ENCODE measurements around the gene PNLIPRP2.

DNA sequence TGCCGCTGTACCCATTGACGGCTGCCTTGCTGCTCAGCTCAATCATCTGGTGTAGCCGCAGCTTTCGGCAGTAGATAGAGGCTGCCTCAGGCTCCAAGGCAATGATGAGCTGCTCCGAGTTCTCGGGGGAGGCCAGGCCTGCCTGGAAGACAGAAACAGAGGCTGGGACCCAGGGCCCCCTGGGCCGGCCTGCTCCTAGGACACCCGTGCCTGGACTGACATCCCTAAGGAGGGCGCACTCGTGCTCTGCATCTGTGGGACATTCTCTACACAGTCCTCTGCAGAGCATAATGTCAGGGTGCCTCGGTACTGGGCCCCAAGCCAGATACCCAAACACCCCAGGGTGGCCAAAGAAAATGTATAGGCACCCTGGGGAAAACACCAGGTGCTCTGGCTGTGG lies 63.1 kb downstream of the PNLIPRP2 start:
- TF ChIP-seq, protein P1, sequence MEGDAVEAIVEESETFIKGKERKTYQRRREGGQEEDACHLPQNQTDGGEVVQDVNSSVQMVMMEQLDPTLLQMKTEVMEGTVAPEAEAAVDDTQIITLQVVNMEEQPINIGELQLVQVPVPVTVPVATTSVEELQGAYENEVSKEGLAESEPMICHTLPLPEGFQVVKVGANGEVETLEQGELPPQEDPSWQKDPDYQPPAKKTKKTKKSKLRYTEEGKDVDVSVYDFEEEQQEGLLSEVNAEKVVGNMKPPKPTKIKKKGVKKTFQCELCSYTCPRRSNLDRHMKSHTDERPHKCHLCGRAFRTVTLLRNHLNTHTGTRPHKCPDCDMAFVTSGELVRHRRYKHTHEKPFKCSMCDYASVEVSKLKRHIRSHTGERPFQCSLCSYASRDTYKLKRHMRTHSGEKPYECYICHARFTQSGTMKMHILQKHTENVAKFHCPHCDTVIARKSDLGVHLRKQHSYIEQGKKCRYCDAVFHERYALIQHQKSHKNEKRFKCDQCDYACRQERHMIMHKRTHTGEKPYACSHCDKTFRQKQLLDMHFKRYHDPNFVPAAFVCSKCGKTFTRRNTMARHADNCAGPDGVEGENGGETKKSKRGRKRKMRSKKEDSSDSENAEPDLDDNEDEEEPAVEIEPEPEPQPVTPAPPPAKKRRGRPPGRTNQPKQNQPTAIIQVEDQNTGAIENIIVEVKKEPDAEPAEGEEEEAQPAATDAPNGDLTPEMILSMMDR (IDR thresholded peaks at IDR 0.05; ENCODE audit: borderline replicate concordance, extremely low read depth, low read length, poor library complexity, severe bottlenecking), result no peak
- no peak for TF ChIP-seq EZH2 (IDR thresholded peaks at IDR 0.05; ENCODE audit: borderline replicate concordance, low read depth, low read length, severe bottlenecking)
